ENCODE results near the gene NPL. TPM values are rescaled to one million over a fixed set of nuclear protein-coding genes. Genes with fewer than 3 reads are reported as not detected.

NPL gene
- total RNA-seq, 1 experiment from 2014 or later, result 2.4 TPM

DNA sequence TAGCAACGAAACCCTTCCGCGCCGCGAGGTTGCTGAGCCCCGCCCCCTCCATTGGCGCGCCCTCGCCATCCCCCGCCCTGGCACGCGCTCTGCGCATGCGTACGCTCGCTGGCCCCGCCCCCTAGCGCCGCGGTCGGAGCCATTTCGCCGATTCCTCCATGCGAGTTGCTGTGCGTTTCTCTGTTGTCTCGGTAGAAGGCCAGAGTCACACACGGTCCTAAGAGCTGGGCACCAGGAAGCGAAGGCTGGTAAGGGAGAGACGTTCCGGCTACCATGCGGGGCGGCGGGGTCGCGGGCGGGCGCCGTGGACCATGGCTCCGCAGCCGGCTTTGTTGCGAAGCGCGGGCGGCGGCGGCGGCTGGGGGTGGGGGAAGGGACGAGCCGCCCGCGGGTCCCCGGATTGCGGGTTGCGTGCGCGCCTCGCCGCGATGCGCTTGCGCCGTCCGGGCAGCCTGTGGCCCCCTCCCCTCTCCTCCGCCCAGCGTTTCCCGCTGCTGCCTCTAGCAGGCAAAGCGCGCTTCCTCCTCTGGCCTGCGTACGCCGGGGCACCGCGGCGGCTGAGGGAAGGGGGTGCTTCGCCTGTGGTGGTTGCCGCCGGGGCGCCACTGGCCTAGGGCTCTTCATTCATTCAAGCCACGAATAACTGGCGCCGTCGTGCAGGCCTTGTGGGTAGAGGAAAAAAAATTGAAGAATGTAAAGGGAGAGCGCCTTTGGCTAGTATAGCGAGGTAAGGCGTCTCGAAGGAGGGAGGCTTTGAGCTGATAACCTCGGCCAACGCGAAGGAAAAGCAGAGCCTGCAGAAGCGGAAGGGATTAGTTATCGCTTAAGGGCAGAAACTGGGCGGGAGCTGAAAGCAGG, 49.9 kb downstream of the NPL start, which contains the start of gene DHX9:
Gene DHX9, plus strand, starts transcription at position 139 of the 858 bp plus-strand sequence. CDS start 3,220 bp downstream, outside the sequence.
- peak within 1 kb of the TSS; percentile 89 for H4K5ac ChIP-seq (ENCODE audit: insufficient read length, low read depth, low read length)
- H3K4me1 Mint-ChIP-seq, result peaks cover 25 to 44% of the 10 kb centered on the region in 2 experiments
- no peak within 1 kb of the TSS for H2BK120ac ChIP-seq (ENCODE audit: low read depth, low read length, poor library complexity, severe bottlenecking)
- H2BK15ac ChIP-seq (ENCODE audit: low read depth, low read length), result no peak within 1 kb of the TSS
- H3K18ac ChIP-seq (ENCODE audit: insufficient read length, low read depth, low read length), result peak within 1 kb of the TSS; percentile 100
- no peak within 1 kb of the TSS for H2BK20ac ChIP-seq (ENCODE audit: low read depth, low read length, poor library complexity, severe bottlenecking)
- DNase-seq, result peak; percentile 94
- no peak within 1 kb of the TSS for H2AFZ ChIP-seq (ENCODE audit: low read length)
- peaks cover 3% of the 10 kb centered on the region for H3K79me1 ChIP-seq (ENCODE audit: insufficient read depth, low read depth, low read length, poor library complexity, severe bottlenecking)
- H2BK12ac ChIP-seq (ENCODE audit: insufficient read length, low read depth, low read length), result no peak within 1 kb of the TSS
- peak within 1 kb of the TSS; percentile 90 for H2BK5ac ChIP-seq (ENCODE audit: insufficient read length, low read length)
- no peak within 1 kb of the TSS for H3T11ph ChIP-seq (ENCODE audit: low read length)
- H3K4me1 ChIP-seq (ENCODE audit: insufficient read depth, low read length), result no peaks in the 10 kb centered on the region; the same call in 1 of the 2 replicates
- no peaks in the 10 kb centered on the region for H3K27me3 ChIP-seq (ENCODE audit: insufficient read depth, low read length)
- peak within 1 kb of the TSS; percentile 100 for H3K14ac ChIP-seq (ENCODE audit: insufficient read depth, low read length)
- peaks cover 30 to 50% (median 47%) of the 10 kb centered on the region in 3 experiments; a peak in 6 of 7 replicates for H3K36me3 Mint-ChIP-seq (ENCODE audit: insufficient read depth in 1 of 3, low read depth in 3 of 3)
- no peaks in the 10 kb centered on the region for H4K20me1 ChIP-seq (ENCODE audit: control insufficient read depth, insufficient read depth, insufficient read length)
- TF ChIP-seq, protein P1, sequence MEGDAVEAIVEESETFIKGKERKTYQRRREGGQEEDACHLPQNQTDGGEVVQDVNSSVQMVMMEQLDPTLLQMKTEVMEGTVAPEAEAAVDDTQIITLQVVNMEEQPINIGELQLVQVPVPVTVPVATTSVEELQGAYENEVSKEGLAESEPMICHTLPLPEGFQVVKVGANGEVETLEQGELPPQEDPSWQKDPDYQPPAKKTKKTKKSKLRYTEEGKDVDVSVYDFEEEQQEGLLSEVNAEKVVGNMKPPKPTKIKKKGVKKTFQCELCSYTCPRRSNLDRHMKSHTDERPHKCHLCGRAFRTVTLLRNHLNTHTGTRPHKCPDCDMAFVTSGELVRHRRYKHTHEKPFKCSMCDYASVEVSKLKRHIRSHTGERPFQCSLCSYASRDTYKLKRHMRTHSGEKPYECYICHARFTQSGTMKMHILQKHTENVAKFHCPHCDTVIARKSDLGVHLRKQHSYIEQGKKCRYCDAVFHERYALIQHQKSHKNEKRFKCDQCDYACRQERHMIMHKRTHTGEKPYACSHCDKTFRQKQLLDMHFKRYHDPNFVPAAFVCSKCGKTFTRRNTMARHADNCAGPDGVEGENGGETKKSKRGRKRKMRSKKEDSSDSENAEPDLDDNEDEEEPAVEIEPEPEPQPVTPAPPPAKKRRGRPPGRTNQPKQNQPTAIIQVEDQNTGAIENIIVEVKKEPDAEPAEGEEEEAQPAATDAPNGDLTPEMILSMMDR (conservative IDR thresholded peaks at IDR 0.05), result peak; percentile 28; the same call in 1 of the 3 replicates
- WGBS (ENCODE audit: extremely low coverage, insufficient read length, low lambda C conversion rate), result no CpG with 5 or more reads among the region's 92 CpGs
- no peak within 1 kb of the TSS for H4K91ac ChIP-seq (ENCODE audit: insufficient read length, low read depth, low read length)
- H3K9ac ChIP-seq (ENCODE audit: extremely low read depth, insufficient read length, low read length), result peak within 1 kb of the TSS; percentile 99
- 0 out of 5 replicates have a peak, but pooled peaks cover 0 to 3% of the 10 kb centered on the region in 2 experiments for H3K9me3 Mint-ChIP-seq
- no peak within 1 kb of the TSS for H3K23ac ChIP-seq (ENCODE audit: insufficient read length, low read depth, low read length)
- no peaks in the 10 kb centered on the region for H3K9me3 ChIP-seq (ENCODE audit: control insufficient read depth, low read depth, low read length)
- H3K4ac ChIP-seq (ENCODE audit: low read depth, low read length), result peak within 1 kb of the TSS; percentile 33; the same call in 1 of the 2 replicates
- H4K8ac ChIP-seq (replicated peaks; ENCODE audit: insufficient read length, low read depth, low read length), result no peak within 1 kb of the TSS
- H3K79me2 ChIP-seq (ENCODE audit: insufficient read depth, low read length), result peaks cover 41% of the 10 kb centered on the region
- H3K27me3 Mint-ChIP-seq (ENCODE audit: low read depth), result peaks cover 2% of the 10 kb centered on the region; the same call in 1 of the 2 replicates
- H3K56ac ChIP-seq (ENCODE audit: insufficient read length, low read depth, low read length), result peak within 1 kb of the TSS; percentile 88
- peak within 1 kb of the TSS; percentile 97 to 98 for H3K4me3 Mint-ChIP-seq
- peak within 1 kb of the TSS; percentile 66 for H2AK5ac ChIP-seq (ENCODE audit: insufficient read length, low read length)
- H3K27ac Mint-ChIP-seq, result peak within 1 kb of the TSS; percentile 100
- H3K4me2 ChIP-seq (ENCODE audit: insufficient read depth, insufficient read length, low read length), result peak within 1 kb of the TSS; percentile 97
- peaks cover 8% of the 10 kb centered on the region for H3K23me2 ChIP-seq (ENCODE audit: insufficient read length, low read depth, low read length, poor library complexity, severe bottlenecking)
- peak within 1 kb of the TSS; percentile 70 for H3K27ac ChIP-seq (ENCODE audit: insufficient read length, low read depth, low read length)
